HG02798 (cell line): ENCODE data around the gene CDKN1B.

Experiments
- ATAC-seq: cut with Tn5 transposase; IDR thresholded peaks from one replicate; pipeline ENCODE4 v1.9.1; 2021; ENCODE audit warnings: mild to moderate bottlenecking; ENCODE audit not compliant: unreplicated experiment, poor library complexity

CDKN1B gene

GRCh38 chr12:12748044-12748443 is 30.9 kb downstream of the CDKN1B start:
- ATAC-seq: no peak

DNA sequence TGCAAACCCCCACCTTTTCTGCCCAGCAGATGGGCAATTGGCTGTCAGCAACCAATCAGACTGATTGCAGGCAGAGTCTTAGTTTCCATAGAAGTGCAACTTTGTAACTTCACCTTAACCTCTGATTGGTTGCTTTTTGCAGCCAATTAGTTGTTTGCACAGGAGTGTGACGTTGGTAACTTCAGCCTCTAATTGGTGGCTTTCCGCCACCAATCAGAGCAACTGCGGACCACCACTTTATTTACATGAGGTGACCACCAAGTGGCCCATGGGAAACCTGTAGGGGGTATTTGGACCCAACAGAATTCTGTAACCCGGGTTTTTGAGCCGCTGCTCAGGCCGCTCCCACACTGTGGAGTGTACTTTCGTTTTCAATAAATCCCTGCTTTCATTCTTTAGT is 32.3 kb downstream of the CDKN1B start:
- ATAC-seq: no peak

DNA sequence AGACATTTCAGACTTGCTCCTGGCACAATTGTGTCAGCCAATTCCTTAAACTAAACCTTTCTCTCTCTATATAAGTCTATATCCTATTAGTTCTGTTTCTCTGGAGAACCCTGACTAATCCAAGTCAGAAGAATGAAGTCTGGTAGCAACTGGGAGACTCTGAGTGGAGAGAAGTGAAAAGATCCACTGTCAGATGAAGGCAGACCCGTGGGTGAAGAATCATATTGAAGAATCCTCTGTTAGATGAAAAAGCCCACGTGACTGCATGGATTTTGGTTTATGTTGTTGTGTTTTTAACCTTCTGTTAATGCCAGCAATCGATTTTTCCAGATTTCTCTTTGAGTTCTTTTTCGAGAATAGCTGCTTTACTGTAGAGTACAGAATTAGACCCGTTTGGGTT is 38.8 kb downstream of the CDKN1B start:
- no peak for ATAC-seq

- no peak for ATAC-seq
Measured at GRCh38 chr12:12757121-12757520, 40.0 kb downstream of the CDKN1B start.

DNA sequence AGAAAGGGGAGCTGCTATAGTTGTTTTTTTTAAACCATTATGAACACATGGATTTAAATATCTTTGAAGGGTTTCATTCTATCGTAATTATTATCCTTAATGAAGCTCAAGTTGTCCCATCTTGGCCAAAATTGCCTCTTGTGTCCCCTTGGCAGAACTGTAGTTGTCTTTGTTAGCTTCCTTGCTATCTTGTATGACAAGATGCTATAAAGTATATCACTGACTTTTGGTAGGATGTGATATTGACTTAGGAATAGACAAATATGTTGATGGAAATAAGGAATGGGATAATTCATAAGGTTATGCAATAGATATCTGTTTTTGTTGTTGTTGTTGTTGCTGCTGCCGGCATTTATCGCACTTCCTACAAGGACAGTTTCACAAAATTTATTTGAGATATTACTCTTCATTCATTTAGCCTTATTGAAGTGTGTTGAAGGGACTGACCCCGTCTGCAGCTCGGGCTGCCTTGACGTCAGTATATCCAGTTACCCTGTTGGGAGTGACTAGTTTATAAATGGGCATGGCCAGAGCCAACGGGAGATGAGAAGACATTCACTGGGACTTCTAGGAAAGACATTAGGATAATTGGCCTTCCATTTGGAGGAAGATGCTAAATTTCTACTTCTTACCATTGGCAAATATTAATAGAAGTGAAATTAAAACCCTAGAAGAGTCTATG is 42.2 kb downstream of the CDKN1B start:
- ATAC-seq: no peak

GRCh38 chr12:12764824-12765223 is 47.7 kb downstream of the CDKN1B start:
- no peak for ATAC-seq

DNA sequence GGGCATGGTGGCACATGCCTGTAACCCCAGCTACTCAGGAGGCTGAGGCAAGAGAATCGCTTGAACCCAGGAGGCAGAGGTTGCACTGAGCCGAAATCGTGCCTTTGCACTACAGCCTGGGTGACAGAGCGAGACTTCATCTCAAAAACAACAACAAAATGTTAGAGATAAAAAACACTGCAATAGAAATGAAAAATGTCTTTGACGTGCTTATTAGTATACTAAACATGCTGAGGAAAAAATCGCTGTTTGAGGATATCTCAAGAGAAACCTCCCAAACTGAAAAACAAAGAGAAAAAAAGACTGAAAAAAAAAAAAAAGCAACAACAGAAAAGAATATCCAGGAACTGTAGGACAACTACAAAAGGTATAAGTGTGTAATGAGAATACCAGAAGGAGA is 53.1 kb downstream of the CDKN1B start:
- no peak for ATAC-seq
